Measurements from ENCODE around the gene COCH. TPM values are rescaled to one million over a fixed set of nuclear protein-coding genes. Genes with fewer than 3 reads are reported as not detected.

Gene COCH
- 1.2 and 1.9 TPM in 2 replicates for total RNA-seq

DNA sequence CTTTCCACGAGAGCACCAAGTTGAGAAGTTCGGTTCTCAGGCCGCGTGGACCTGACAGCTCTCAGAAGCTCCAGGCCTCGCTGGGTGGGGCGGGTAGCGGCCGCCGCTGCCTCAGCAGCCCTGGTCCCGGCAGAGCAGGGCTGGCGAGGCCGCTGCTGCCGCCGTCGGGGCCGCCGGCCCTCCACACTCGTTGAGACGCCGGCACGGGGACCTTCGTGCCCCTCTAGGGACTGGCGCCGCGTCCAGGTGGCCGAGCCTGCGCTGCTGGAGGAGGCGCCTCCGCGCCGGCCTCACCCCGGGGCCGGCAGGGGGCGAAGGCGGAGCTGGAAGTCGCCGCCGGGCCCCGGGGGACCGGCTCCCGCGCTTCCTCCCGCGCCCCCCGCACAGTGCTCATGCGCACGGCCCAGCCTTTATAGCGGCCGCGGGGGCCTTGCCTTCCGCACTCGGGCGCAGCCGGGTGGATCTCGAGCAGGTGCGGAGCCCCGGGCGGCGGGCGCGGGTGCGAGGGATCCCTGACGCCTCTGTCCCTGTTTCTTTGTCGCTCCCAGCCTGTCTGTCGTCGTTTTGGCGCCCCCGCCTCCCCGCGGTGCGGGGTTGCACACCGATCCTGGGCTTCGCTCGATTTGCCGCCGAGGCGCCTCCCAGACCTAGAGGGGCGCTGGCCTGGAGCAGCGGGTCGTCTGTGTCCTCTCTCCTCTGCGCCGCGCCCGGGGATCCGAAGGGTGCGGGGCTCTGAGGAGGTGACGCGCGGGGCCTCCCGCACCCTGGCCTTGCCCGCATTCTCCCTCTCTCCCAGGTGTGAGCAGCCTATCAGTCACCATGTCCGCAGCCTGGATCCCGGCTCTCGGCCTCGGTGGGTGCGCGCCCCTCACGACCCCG is at the start of gene COCH:
COCH (plus strand) TSS at position 440 of the 879 bp plus-strand sequence; CDS start at position 820, 380 bp downstream.
- peak; percentile 12 for DNase-seq

DNA sequence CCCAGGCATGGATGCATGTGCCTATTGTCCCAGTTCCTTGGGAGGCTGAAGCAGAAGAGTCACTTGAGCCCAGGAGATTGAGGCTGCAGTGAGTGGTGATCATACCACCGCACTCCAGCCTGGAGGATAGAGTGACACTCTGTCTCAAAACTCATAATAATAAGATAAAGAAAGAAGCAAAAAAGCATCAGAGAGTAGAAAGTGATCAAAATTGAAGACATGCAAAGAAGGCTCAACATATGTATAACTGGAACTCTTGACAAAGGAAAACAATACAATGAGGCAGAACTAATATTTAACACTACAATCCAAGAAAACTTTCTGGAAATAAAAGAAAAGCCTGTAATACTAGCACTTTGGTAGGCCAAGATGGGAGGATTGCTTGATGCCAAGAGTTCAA is 48.3 kb upstream of the COCH start:
- no peak for DNase-seq

DNA sequence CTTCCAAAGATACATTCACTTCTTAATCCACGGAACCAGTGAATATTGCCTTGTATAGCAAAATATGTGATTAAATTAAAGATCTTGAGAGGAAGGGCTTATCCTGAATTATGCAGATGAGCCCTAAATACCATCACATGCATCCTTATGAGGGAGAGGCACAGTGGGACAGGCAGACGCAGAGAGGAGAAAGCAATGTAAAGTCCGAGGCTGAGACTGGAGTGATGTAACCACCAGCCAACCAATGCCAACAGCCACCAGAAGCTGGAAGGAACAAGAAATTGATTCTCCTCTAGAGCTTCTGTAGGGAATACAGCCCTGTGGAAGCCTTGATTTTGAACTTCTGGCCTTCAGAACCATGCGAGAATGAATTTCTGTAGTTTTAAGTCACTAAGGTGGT is 44.5 kb upstream of the COCH start:
- no peak for DNase-seq

DNA sequence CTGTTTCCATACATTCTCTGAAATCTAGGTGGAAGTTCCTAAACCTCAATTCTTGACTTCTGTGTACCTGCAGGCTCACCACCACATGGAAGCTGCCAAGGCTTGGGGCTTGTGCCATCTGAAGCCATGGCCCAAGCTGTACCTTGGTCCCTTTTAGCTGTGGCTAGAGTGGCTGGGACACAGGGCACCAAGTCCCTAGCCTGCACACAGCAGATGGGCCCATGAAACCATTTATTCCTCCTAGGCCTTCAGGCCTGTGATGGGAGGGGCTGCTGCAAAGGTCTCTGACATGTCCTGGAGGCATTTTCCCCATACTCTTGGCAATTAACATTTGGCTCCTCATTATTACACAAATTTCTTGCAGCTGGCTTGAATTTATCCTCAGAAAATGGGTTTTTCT is 40.0 kb upstream of the COCH start:
- DNase-seq, result no peak

DNA sequence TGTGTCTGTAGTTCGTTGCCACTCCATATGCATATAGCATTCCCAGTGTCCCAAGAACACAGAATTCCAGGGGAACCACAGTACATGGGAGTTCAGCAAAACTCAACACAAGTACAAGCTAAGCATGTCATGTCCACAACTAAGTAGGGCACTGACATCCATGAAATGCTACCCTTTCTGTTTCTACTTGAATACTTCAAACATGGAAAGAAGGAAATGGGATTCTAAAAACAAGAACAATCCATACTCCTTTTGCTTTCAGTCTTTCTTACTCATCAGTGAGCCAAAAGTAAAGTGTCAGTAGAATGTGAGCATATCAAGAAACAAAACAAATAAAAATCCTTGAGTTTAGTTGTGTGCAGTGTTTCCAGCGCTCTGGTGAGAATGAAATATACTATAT is 36.0 kb upstream of the COCH start:
- no peak for DNase-seq

DNA sequence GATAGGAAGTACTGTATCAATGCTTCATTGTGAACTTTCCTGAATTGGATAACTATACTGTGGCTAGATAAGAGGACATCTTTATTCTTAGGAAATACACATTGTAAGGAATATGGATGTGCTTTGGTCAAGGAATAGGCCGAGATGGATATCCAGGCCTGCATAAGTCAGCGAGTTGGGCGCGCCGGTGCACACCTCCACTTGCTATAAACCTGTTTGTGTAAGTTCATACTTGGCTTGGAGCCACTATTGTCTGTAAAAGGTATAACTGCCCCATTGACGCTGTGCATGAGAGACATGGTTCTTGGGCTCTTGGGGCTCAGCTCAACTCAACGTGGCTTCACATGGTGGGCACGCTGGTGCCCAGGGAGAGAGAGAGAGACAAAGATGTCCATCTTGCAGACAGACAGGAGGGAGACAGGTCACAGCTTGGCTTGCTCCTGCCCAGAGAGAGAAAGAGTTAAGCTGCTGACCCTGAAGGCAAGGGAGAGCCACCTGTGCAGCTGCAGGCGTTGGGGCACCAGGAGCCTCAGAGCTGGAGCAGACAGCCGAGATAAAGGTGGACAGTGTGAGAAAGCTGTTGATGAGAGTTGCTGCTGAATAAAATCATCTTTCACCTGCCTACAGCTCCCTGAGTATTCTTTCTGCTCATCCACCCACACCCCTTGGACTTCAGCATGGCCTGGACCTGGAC is 34.1 kb upstream of the COCH start:
- no peak for DNase-seq

DNA sequence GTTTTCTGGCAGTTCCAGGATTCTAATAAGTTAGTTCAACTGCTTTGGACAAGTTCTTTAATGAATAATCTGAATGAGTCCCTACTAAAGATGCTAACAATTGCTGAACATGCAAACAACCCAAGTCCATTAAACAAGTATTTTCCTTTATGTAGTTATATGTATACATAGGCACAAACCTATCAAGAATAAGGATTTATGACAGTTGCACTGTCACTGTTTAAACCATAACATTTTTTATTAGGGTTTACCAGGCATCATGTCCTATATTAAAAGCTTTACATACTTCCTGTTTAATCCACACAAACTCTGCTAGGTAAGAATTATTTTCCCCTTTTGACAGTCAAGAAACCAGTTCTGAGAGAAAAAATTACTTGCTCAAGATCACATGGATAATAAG is 31.9 kb upstream of the COCH start:
- DNase-seq, result no peak

DNA sequence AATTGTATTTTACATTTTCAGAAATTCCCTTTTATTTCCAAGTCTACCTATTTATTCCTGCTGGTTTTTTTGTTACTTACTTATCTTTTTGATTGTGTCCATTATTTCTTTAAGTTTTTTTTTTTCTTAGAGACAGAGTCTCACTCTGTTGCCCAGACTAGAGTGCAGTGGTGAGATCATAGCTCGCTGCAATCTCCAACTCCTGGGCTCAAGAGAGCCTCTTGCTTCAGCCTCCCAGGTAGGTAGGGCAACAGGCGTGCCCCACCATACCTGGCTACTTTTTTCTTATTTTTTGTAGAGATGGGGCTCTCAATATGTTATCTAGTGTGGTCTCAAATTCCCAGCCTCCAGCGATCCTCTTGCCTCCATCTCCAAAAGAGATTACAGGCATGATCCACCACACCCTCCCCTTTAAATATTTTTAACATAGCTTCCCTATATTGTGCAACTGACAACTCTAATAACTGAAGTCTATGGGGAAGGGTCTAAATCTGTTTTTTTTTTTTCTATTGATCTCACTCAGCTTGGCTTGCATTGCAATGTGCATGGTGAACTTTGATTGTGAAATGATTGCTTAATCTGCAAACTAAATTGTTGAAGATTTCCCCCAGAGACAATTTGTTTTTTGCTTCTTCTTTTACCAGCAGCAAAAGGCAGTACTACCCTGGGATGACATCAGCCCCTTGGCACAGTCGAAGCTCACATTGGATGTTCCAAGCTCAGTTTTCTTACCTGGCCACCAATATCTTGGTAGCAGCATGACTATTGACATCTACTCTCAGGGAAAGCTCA is 25.7 kb upstream of the COCH start:
- no peak for DNase-seq

DNA sequence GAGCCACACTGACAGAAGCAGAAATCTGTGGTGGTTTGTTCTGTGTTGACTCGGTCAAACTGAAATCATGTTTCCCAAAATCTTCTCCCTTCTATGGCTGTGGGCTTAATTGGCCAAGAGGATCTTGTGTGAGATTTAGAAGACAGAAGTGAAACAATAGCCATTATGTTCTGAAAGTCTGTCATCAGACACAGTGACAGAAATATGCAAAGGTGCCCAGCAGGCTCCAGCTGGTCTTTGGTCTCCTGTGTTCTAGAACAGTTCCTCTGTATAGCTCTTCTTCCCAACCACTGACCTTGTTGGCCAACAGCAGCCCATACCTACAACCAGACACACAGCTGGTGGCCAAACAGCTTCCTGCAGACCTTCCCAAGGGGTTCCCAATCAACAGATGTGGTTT is 25.0 kb upstream of the COCH start:
- DNase-seq, result no peak

DNA sequence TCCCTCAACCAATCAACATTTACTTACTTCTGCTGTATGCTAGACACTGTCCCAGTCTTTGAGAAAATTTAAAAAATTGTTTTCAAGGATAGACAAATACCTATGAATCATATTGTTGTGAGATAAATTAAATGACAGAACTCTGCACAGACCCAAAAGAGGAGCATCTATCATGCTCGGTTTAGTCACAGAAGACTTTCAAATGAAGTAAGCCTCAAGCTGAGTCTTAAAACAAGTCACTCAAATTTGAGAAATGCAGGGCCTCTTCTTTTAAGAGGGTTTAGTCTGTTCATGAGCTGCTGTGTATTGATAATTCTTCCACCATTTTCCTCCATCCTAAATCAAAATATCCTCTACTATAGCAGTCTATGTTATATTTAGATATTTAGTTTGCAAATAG is 24.4 kb upstream of the COCH start:
- DNase-seq, result no peak

DNA sequence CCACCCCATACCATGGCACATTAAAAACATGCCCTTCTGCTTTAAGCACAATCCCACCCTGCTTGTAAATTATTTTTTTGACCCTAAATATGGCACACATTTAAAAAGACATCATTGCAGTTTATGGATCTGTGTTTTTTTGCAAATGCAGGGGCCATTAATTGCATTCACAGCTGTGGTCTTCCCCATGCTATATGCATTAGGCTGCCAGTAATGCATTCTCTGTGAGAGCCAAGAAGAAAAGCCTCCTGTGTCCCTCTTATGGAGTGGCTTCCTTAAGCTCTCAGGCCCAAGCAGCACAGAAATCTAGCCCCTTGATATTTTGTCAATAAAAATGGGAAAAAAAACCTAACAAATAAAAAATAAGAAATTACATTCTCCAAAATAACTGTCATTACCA is 20.4 kb upstream of the COCH start:
- no peak for DNase-seq

DNA sequence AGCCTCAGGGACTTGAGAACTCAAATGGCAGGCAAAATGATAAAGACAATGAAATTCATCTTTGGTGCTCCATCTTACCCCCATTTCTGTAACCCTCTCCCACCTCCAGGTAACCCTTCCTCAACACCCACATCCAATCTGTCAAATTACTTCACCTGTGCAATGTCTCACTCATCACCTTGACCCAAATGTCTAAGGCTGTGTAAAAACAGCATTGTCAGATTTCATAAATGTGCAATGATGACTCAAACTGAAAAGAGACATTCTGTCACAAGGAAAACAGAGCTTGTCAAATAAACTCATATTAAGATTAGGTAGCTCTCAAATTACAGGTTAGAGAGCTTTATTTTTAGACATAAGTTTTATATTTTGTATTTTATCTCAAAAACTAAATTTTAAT is 19.9 kb upstream of the COCH start:
- no peak for DNase-seq

DNA sequence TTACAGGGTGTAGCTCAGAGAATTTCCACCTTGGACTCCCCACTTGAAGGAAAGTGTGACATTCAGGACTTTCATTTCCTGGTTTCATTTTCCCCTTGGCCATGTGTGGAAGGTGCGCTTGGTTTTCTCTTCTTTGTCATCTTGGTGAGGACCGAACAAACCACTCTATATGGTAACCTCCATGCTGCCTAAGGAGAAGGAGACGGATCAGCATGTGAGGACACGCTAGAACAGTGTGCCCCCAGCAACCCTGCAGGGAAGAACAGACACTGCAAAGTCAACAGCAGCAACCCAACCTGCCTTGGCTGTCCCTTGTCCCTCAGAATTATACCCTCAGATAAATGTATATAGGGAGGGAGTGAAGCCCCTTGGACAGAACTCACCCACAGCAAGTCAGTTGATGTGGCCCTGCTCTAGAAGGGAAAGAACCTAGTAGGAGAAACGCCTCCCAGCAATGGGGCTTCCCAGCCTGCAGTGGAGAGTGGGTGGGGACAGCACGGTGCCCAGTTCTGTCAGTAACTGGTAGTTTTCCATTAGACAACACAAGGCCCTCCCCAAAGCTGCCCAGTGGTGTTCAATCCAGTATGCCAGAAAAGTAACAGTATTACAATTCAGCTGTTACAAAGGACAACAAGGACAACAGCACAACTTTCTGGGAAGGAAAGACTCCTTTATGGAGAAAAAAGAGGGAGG is 18.9 kb upstream of the COCH start:
- no peak for DNase-seq

DNA sequence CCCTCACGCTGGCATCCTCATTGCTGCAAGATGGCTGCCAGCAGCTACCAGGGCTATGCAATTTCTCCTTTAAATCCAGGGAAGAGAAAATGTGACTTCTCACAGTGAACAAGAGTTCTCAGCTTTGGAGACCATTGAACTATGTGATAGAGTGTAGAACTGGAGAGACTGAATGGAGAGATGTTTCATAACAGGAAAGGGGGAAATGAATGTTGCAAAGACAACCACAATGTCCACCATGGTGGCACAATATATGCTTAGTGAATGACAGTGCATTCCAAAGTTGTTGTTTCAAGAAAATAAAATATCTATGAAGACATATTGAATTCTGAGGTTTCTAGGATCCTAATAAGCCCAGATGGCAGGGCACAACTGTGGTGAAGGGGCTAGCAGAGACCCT is 13.2 kb upstream of the COCH start:
- no peak for DNase-seq

DNA sequence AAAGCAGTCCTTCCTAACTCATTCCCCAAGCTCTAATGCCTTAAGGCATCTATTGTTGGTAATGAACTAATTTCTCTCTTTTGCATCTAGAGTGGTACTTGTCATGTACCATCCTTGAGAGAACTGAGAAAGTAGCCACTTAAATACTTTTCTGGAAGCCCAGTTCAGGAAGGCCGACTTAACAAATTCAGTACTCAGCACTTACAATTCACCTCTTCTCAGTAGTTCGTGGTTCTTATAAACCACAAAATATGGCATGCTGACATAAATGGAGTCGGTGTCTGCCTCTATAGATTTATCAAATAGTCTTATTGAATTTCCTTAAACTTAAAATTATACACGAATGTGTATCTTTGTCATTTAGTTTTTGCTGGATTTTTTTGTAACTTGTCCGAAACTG is 9.4 kb upstream of the COCH start:
- DNase-seq, result no peak

DNA sequence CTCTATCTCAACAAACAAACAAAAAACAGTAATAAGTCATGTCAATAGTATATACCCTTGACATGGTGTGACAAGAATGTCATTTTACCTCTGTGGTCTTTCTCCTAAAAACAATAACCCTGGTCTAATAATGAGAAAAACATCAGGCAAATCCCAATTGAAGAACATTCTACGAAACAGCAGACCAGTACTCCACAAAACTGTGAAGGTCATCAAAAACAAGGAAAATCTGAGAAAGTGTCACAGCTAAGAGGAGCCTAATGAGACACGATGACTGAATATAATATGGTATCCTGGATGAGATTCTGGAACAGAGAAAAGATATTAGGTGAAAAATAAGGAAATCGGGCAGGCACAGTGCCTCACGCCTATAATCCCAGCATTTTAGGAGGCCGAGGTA is 5.6 kb upstream of the COCH start:
- DNase-seq, result no peak

DNA sequence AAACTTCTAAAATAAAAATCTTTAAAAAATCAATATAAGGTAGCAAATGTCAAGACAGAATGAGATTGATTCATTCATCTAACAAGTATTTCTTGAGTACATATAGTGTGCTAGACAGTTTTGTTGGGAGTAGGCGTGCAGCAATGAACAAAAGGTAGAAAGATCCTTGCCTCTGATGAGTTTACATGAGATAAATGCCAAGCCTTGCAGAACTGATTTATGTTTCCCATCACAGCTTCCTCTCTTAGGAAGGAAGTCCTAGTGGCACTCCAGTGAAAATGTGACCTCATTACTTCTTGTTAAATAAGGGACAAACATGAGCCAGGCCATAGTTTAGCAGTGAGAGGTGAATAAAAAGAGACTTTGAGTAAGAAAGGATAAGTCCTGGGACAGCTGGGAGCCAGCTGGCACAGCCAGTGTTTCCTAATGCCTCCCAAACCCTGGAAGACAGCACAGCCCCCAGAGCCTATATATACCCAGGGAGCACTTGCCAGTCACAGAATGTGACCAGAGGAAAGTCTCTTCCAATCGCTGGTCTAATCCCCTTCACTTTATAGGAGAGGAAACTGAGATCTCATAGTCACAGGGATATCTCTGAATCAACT is 4.7 kb upstream of the COCH start:
- DNase-seq, result no peak

DNA sequence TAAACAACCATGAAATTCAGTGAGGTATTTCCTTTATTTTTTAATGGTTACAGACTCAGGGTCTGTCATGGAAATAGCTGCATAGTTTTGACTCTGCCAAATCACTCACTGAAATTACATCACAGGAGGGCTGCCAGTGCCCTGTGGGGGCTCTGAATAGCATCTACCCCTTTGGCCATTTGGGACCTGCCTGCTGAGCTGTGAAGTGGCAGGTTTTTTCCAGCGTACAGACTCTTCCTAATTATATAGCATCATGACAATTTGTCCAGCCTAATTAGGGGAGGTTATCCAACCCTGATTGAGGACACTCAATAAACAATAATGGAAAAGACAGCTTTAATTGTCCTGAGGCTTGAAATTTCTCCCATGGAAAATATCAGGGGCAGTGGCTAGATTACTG is 1.8 kb upstream of the COCH start:
- DNase-seq, result no peak

DNA sequence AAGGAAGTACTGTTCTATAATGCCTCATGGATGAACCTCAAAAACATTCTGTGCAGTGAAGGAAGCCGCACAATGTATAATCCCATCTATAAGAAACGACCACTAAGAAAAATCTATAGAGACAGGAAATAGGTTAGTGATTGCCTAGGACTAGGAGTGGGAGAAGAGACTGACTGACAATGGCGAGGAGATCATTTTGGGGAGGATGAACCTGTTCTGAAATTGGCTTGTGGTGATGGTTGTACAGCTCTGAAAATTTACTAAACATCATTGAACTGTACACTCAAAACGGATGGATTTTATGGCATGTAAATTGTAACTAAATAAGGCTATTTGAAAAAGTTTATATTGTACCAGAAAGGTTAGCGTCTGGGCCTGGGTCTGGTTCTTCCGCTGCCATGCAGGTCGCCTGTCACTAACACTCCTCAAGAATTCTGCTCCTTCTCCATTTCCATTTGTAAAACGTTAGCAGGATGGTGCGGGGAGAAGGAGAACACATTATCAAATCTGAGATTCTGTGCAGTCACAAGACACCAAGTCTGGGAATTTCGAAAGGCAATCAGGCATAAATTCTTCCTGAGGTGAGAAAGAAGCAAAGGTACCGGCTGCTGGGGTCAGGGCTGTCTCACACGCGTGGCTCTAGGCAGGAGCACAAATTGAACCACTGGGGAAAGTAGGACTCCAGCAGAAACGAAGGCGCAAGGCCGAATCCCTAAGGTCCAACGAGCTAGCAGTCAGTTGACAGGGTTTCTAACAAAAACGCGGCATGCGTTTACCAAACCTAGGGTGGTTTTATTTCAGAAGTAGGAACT is 845 bp upstream of the COCH start:
- no peak for DNase-seq

DNA sequence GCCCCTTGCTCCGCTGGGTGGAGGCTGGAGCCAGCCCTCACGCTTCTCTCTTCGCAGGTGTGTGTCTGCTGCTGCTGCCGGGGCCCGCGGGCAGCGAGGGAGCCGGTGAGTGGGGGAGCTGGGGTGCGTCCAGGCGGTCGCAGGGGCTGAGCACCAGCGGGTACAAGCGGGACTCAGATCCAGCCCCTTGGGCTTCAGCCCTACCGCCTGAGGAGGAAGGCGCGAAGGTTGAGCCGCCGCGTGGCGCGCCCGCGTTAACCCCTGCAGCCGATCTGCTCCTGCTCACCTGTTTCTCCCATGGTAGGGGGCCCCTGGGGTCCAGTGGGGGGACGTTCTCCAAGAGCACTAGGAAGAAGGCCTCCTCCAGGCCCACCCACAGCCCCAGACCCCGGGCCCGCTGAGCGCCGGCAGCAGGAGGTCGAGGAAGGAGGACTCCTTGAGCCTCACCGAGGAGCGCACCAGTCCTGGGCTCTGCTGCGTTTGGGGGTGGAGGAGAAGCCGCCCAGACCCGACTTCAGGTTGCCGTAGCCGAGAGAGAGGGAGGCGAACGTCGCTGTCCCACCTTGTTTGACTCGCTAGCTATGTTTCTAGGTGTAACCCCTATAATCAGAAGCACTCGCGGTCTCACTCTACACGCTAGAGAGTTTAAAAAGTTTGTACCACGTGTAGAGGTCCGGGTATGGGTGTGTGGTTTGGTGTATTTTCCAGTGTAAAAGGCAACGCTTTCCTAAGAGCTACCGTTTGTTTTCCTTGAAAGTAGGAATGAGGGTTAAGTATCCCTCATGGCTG is 834 bp downstream of the COCH start:
- DNase-seq, result peak; percentile 6

DNA sequence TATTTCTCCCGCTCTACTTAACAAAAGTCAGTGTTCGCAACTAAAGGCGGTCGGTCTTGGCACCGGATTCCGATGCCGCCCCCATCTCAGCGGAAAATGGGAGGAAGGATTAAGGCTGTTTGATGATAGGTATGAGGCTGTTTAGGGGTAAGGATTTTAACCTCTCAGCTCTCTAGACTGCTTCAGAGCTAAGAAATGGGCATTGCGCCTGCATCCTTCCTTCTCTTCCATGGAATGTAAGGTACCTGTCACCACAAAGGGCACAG is 1.4 kb downstream of the COCH start:
- DNase-seq, result no peak

All from dermis blood vessel endothelial cell (primary cell).